ENCODE data around the gene KLHL25. TPM values are rescaled to one million over a fixed set of nuclear protein-coding genes. Genes with fewer than 3 reads are reported as not detected.

Gene KLHL25
- total and polyA plus RNA-seq, 2 of the 13 experiments (the other 11 are each of a cell fraction or from before 2014, with no cell fraction given): 3.7 to 8.2 TPM

DNA sequence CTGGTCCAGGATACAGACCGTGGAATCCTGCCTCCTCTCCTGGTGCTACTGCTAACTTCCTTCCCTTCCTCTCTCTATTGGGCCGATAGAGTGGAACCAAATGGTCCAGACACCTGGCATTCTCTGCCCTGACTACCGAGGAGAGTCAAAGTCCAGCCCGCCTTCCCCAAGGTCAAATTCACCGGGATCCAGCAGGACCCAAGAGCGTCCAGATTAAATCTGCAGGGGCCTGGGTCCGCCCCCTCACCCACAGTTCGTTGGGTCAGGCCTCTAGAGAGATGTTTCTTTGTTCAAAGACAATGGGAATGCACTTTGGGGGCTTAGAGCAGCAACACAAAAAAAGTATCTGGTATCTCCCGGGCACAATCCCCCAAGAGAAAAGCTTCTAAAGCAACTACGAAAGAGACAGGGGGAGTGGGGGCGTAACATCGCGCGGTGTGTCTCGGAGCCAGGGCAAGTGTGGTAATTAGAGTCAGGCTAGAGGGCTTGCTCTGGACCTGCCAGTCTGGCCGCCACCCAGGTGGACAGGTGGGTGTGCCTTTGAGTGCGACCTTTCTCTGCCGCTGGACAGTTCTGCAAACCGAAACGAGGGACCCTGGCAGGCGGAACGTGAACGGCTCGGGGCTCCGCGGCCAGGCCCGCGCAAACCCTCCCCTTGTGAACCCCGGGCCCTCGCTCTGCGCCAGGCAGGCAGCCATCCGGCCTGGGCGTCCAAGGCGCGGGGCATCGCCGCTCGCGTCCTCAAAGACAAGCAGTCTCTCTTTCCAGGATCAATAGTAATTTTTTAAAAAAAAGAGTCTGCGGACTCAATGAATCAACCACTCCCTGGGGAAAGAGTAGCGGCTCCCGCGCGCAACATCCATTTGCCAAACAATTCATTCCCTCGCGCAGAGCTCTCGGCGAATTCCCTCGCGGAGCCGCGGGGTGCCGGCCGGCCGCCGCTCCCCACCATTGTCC, 806 bp downstream of the KLHL25 start (continued):
- TF ChIP-seq, protein P1, sequence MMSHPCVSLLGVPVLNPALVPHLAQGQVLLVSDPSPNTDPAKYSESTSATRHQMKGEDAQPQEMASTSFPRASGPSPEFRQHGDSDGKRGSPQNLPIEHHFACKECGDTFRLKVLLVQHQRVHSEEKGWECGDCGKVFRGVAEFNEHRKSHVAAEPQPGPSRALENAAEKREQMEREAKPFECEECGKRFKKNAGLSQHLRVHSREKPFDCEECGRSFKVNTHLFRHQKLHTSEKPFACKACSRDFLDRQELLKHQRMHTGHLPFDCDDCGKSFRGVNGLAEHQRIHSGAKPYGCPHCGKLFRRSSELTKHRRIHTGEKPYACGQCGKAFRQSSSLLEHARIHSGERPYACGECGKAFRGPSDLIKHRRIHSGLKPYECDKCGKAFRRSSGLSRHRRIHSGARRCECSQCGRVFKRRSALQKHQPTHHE (CRISPR knock-in tag; IDR thresholded peaks at IDR 0.05; ENCODE audit: borderline replicate concordance): no peak
- TF ChIP-seq, protein P2, sequence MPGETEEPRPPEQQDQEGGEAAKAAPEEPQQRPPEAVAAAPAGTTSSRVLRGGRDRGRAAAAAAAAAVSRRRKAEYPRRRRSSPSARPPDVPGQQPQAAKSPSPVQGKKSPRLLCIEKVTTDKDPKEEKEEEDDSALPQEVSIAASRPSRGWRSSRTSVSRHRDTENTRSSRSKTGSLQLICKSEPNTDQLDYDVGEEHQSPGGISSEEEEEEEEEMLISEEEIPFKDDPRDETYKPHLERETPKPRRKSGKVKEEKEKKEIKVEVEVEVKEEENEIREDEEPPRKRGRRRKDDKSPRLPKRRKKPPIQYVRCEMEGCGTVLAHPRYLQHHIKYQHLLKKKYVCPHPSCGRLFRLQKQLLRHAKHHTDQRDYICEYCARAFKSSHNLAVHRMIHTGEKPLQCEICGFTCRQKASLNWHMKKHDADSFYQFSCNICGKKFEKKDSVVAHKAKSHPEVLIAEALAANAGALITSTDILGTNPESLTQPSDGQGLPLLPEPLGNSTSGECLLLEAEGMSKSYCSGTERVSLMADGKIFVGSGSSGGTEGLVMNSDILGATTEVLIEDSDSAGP (CRISPR knock-in tag; IDR thresholded peaks at IDR 0.05; ENCODE audit: borderline replicate concordance): peak; percentile 40; the same call in 1 of the 2 replicates
- TF ChIP-seq EHMT2 (IDR thresholded peaks at IDR 0.05; ENCODE audit: borderline replicate concordance, low read depth, low read length) (no peak), MTF1 (CRISPR knock-in tag; IDR thresholded peaks at IDR 0.05) (no peak), SAP130 (CRISPR knock-in tag; IDR thresholded peaks at IDR 0.05; ENCODE audit: low read depth) (peak; percentile 64), MYNN (CRISPR knock-in tag; IDR thresholded peaks at IDR 0.05; ENCODE audit: low read depth) (no peak), ZIK1 (CRISPR knock-in tag; IDR thresholded peaks at IDR 0.05; ENCODE audit: borderline replicate concordance, low read depth) (no peak), NBN (conservative IDR thresholded peaks at IDR 0.05) (no peak), GATAD1 (CRISPR knock-in tag; IDR thresholded peaks at IDR 0.05) (no peak), SALL1 (CRISPR knock-in tag; IDR thresholded peaks at IDR 0.05) (0 out of 2 replicates have a peak, but pooled peaks have one; percentile 31), LCORL (IDR thresholded peaks at IDR 0.05) (no peak), LCORL (CRISPR knock-in tag; IDR thresholded peaks at IDR 0.05) (0 out of 2 replicates have a peak, but pooled peaks have one; percentile 35), ZNF256 (CRISPR knock-in tag; conservative IDR thresholded peaks at IDR 0.05) (no peak), ZNF383 (CRISPR knock-in tag; IDR thresholded peaks at IDR 0.05; ENCODE audit: borderline replicate concordance) (no peak), ESRRA (CRISPR knock-in tag; IDR thresholded peaks at IDR 0.05; ENCODE audit: low read depth) (0 out of 2 replicates have a peak, but pooled peaks have one; percentile 5), ZNF629 (CRISPR knock-in tag; conservative IDR thresholded peaks at IDR 0.05) (no peak), BORCS8-MEF2B (CRISPR knock-in tag; IDR thresholded peaks at IDR 0.05) (no peak), PTBP1 (IDR thresholded peaks at IDR 0.05; ENCODE audit: low read depth, low read length, poor library complexity, severe bottlenecking) (no peak), SMYD3 (CRISPR knock-in tag; IDR thresholded peaks at IDR 0.05) (no peak)
- TF ChIP-seq, protein P3, sequence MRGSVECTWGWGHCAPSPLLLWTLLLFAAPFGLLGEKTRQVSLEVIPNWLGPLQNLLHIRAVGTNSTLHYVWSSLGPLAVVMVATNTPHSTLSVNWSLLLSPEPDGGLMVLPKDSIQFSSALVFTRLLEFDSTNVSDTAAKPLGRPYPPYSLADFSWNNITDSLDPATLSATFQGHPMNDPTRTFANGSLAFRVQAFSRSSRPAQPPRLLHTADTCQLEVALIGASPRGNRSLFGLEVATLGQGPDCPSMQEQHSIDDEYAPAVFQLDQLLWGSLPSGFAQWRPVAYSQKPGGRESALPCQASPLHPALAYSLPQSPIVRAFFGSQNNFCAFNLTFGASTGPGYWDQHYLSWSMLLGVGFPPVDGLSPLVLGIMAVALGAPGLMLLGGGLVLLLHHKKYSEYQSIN (CRISPR knock-in tag; IDR thresholded peaks at IDR 0.05; ENCODE audit: borderline replicate concordance): no peak
- TF ChIP-seq, protein P4, sequence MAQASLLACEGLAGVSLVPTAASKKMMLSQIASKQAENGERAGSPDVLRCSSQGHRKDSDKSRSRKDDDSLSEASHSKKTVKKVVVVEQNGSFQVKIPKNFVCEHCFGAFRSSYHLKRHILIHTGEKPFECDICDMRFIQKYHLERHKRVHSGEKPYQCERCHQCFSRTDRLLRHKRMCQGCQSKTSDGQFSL (CRISPR knock-in tag; IDR thresholded peaks at IDR 0.05): no peak
- TF ChIP-seq, protein P5, sequence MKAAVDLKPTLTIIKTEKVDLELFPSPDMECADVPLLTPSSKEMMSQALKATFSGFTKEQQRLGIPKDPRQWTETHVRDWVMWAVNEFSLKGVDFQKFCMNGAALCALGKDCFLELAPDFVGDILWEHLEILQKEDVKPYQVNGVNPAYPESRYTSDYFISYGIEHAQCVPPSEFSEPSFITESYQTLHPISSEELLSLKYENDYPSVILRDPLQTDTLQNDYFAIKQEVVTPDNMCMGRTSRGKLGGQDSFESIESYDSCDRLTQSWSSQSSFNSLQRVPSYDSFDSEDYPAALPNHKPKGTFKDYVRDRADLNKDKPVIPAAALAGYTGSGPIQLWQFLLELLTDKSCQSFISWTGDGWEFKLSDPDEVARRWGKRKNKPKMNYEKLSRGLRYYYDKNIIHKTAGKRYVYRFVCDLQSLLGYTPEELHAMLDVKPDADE (CRISPR knock-in tag; IDR thresholded peaks at IDR 0.05): no peak
- TF ChIP-seq, protein P6, sequence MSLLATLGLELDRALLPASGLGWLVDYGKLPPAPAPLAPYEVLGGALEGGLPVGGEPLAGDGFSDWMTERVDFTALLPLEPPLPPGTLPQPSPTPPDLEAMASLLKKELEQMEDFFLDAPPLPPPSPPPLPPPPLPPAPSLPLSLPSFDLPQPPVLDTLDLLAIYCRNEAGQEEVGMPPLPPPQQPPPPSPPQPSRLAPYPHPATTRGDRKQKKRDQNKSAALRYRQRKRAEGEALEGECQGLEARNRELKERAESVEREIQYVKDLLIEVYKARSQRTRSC (CRISPR knock-in tag; IDR thresholded peaks at IDR 0.05; ENCODE audit: low read depth): no peak

All from HepG2 (cell line).